ENCODE data around the gene CUL1. TPM values are rescaled to one million over a fixed set of nuclear protein-coding genes. Genes with fewer than 3 reads are reported as not detected.

The CUL1 gene
- polyA plus RNA-seq, 1 donor from 2014 or later, result 77.5 TPM

DNA sequence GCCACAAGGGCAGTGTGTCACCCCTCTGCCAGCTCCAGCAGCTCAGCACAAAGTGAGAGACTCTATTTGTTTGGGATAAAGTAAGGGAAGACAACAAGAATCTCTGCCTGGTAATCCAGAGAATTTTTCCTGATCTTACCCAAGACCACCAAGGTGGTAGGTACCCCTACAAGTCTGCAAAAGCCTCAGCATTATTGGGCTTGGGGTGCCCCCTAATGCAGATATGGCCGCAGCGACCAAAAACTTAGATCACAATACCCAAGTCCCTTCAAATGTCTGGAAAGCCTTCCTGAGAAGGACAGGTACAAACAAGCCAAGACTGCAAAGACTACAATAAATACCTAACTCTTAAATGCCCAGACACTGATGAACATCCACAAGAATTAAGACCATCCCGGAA is 22.4 kb upstream of the CUL1 start:
- H3K9ac ChIP-seq (ENCODE audit: low read length), result no peak overlapping the region

DNA sequence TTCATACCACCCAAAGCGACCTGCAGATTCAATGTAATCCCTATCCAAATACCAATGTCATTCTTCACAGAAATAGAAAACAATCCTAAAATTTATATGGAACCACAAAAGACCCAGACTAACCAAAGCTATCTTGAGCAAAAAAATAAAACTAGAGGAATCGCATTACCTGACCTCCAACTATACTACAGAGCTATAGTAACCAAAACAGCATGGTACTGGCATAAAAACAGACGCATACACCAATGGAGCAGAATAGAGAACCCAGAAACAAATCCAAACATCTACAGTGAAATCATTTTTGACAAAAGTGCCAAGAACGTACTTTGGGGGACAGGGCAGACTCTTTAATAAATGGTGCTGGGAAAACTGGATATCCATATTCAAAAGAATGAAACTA is 16.9 kb upstream of the CUL1 start:
- H3K9ac ChIP-seq (ENCODE audit: low read length), result no peak overlapping the region
- no peaks in the 10 kb centered on the region for H3K79me2 ChIP-seq (replicated peaks; ENCODE audit: insufficient read depth, low read length)
- no peak overlapping the region for H3K27ac ChIP-seq (ENCODE audit: low read length)
- no peaks in the 10 kb centered on the region for H3K27me3 ChIP-seq (ENCODE audit: insufficient read depth, low read depth, low read length)
- H3K9me3 ChIP-seq (ENCODE audit: low read length), result no peaks in the 10 kb centered on the region
- H3K4me3 ChIP-seq (ENCODE audit: low read length), result no peak overlapping the region
- H4K20me1 ChIP-seq (ENCODE audit: insufficient read depth), result no peaks in the 10 kb centered on the region
- H3K36me3 ChIP-seq (ENCODE audit: insufficient read depth, low read length), result no peaks in the 10 kb centered on the region
- TF ChIP-seq, protein P1, sequence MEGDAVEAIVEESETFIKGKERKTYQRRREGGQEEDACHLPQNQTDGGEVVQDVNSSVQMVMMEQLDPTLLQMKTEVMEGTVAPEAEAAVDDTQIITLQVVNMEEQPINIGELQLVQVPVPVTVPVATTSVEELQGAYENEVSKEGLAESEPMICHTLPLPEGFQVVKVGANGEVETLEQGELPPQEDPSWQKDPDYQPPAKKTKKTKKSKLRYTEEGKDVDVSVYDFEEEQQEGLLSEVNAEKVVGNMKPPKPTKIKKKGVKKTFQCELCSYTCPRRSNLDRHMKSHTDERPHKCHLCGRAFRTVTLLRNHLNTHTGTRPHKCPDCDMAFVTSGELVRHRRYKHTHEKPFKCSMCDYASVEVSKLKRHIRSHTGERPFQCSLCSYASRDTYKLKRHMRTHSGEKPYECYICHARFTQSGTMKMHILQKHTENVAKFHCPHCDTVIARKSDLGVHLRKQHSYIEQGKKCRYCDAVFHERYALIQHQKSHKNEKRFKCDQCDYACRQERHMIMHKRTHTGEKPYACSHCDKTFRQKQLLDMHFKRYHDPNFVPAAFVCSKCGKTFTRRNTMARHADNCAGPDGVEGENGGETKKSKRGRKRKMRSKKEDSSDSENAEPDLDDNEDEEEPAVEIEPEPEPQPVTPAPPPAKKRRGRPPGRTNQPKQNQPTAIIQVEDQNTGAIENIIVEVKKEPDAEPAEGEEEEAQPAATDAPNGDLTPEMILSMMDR (IDR thresholded peaks at IDR 0.05; ENCODE audit: poor library complexity, severe bottlenecking), result no peak
- TF ChIP-seq SMC3 (conservative IDR thresholded peaks at IDR 0.05; ENCODE audit: poor library complexity), result no peak
- no peak for TF ChIP-seq POLR2AphosphoS5 (IDR thresholded peaks at IDR 0.05)
- no peak for TF ChIP-seq EZH2 (IDR thresholded peaks at IDR 0.05; ENCODE audit: borderline replicate concordance, insufficient read depth, low read length, poor library complexity, severe bottlenecking)
- TF ChIP-seq EP300 (conservative IDR thresholded peaks at IDR 0.05; ENCODE audit: poor library complexity, severe bottlenecking), result no peak
- no peak for TF ChIP-seq MXI1 (conservative IDR thresholded peaks at IDR 0.05; ENCODE audit: poor library complexity, severe bottlenecking)
- TF ChIP-seq, protein P2, sequence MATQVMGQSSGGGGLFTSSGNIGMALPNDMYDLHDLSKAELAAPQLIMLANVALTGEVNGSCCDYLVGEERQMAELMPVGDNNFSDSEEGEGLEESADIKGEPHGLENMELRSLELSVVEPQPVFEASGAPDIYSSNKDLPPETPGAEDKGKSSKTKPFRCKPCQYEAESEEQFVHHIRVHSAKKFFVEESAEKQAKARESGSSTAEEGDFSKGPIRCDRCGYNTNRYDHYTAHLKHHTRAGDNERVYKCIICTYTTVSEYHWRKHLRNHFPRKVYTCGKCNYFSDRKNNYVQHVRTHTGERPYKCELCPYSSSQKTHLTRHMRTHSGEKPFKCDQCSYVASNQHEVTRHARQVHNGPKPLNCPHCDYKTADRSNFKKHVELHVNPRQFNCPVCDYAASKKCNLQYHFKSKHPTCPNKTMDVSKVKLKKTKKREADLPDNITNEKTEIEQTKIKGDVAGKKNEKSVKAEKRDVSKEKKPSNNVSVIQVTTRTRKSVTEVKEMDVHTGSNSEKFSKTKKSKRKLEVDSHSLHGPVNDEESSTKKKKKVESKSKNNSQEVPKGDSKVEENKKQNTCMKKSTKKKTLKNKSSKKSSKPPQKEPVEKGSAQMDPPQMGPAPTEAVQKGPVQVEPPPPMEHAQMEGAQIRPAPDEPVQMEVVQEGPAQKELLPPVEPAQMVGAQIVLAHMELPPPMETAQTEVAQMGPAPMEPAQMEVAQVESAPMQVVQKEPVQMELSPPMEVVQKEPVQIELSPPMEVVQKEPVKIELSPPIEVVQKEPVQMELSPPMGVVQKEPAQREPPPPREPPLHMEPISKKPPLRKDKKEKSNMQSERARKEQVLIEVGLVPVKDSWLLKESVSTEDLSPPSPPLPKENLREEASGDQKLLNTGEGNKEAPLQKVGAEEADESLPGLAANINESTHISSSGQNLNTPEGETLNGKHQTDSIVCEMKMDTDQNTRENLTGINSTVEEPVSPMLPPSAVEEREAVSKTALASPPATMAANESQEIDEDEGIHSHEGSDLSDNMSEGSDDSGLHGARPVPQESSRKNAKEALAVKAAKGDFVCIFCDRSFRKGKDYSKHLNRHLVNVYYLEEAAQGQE (IDR thresholded peaks at IDR 0.05; ENCODE audit: borderline replicate concordance), result no peak
- TF ChIP-seq TAF1 (IDR thresholded peaks at IDR 0.05; ENCODE audit: low read depth), result no peak
- no peak for TF ChIP-seq RAD21 (conservative IDR thresholded peaks at IDR 0.05)
- H3F3A ChIP-seq (ENCODE audit: insufficient read depth, low read length, poor library complexity, severe bottlenecking), result no peaks in the 10 kb centered on the region
- no peaks in the 10 kb centered on the region for H3K9me2 ChIP-seq (ENCODE audit: insufficient read depth, low read length)
- H2AFZ ChIP-seq (ENCODE audit: low read depth, low read length), result no peak overlapping the region
- H3K4me2 ChIP-seq (ENCODE audit: low read length), result no peak overlapping the region

More for the DNA sequence above, 22.4 kb upstream of the CUL1 start:
- Histone ChIP-seq H3F3A (ENCODE audit: insufficient read depth, low read length, poor library complexity, severe bottlenecking) (no peaks in the 10 kb centered on the region), H2AFZ (ENCODE audit: low read depth, low read length) (no peak overlapping the region), H3K27me3 (ENCODE audit: insufficient read depth, low read depth, low read length) (no peaks in the 10 kb centered on the region), H3K4me3 (ENCODE audit: low read length) (no peak overlapping the region), H3K9me3 (ENCODE audit: low read length) (no peaks in the 10 kb centered on the region), H3K36me3 (ENCODE audit: insufficient read depth, low read length) (no peaks in the 10 kb centered on the region), H3K27ac (ENCODE audit: low read length) (no peak overlapping the region), H3K79me2 (replicated peaks; ENCODE audit: insufficient read depth, low read length) (no peaks in the 10 kb centered on the region), H3K4me2 (ENCODE audit: low read length) (no peak overlapping the region), H4K20me1 (ENCODE audit: insufficient read depth) (no peaks in the 10 kb centered on the region), H3K9me2 (ENCODE audit: insufficient read depth, low read length) (no peaks in the 10 kb centered on the region)
- TF ChIP-seq EZH2 (IDR thresholded peaks at IDR 0.05; ENCODE audit: borderline replicate concordance, insufficient read depth, low read length, poor library complexity, severe bottlenecking) (no peak), POLR2AphosphoS5 (IDR thresholded peaks at IDR 0.05) (no peak), SMC3 (conservative IDR thresholded peaks at IDR 0.05; ENCODE audit: poor library complexity) (no peak), TAF1 (IDR thresholded peaks at IDR 0.05; ENCODE audit: low read depth) (no peak), MXI1 (conservative IDR thresholded peaks at IDR 0.05; ENCODE audit: poor library complexity, severe bottlenecking) (no peak), RAD21 (conservative IDR thresholded peaks at IDR 0.05) (no peak), EP300 (conservative IDR thresholded peaks at IDR 0.05; ENCODE audit: poor library complexity, severe bottlenecking) (no peak)
- TF ChIP-seq, protein P2 (IDR thresholded peaks at IDR 0.05; ENCODE audit: borderline replicate concordance), result no peak
- TF ChIP-seq, protein P1 (IDR thresholded peaks at IDR 0.05; ENCODE audit: poor library complexity, severe bottlenecking), result no peak
